Neuronal stem cell (in vitro differentiated cells): ENCODE measurements around the gene ANKS1A.

ENCODE experiments used
- DNase-seq: peaks from one replicate; pipeline ENCODE4 v3.0.0-alpha.2; 2013; ENCODE audit warnings: low spot score
- H2AFZ ChIP-seq: one replicate; pipeline ENCODE4 v1.6.1; 2013; ENCODE audit warnings: mild to moderate bottlenecking, low read length, inconsistent platforms
- H2AK5ac ChIP-seq: 2 replicates; pipeline ENCODE4 v1.6.1; 2013; ENCODE audit warnings: low read depth, mild to moderate bottlenecking, inconsistent platforms, low read length, moderate library complexity, mixed read lengths
- H2BK120ac ChIP-seq: 2 replicates; pipeline ENCODE4 v1.6.1; 2013; ENCODE audit warnings: low read depth, mild to moderate bottlenecking, inconsistent platforms, low read length, moderate library complexity, mixed read lengths
- H2BK12ac ChIP-seq: one replicate; pipeline ENCODE4 v1.6.1; 2013; ENCODE audit warnings: low read length, inconsistent platforms
- H2BK15ac ChIP-seq: 2 replicates; pipeline ENCODE4 v1.6.1; 2013; ENCODE audit warnings: mild to moderate bottlenecking, low read length, inconsistent platforms, mixed read lengths
- H2BK5ac ChIP-seq: one replicate; pipeline ENCODE4 v1.6.1; 2013; ENCODE audit warnings: inconsistent platforms, mild to moderate bottlenecking, low read length, moderate library complexity
- H3K14ac ChIP-seq: one replicate; pipeline ENCODE4 v1.6.1; 2013; ENCODE audit warnings: low read length, inconsistent platforms
- H3K18ac ChIP-seq: 2 replicates; pipeline ENCODE4 v1.6.1; 2013; ENCODE audit warnings: low read length, inconsistent platforms
- H3K23ac ChIP-seq: 2 replicates; pipeline ENCODE4 v1.6.1; 2013; ENCODE audit warnings: low read depth, mild to moderate bottlenecking, mixed read lengths, low read length, inconsistent platforms; ENCODE audit not compliant: poor library complexity
- H3K27ac ChIP-seq: replicated peaks from 3 replicates; pipeline ENCODE4 v1.5.1; 2013; ENCODE audit warnings: low read length, inconsistent platforms
- H3K27me3 ChIP-seq, 3 experiments: 2 replicates each; pipeline ENCODE4 v1.6.1; 2013; ENCODE audit warnings: low read length in 3 of 3, mild to moderate bottlenecking in 2 of 3, inconsistent platforms in 1 of 3, low read depth in 1 of 3, mixed read lengths in 1 of 3, moderate library complexity in 1 of 3; ENCODE audit not compliant: control insufficient read depth in 3 of 3, insufficient read depth in 3 of 3
- H3K36me3 ChIP-seq, 2 donors: replicated peaks in 1 of 2; 2 replicates each; pipeline ENCODE4 v1.6.1; 2013; ENCODE audit warnings: low read length in 2 of 2; ENCODE audit not compliant: control insufficient read depth in 2 of 2, insufficient read depth in 2 of 2
- H3K4ac ChIP-seq: 2 replicates; pipeline ENCODE4 v1.6.1; 2013; ENCODE audit warnings: inconsistent platforms, mild to moderate bottlenecking, low read length, moderate library complexity
- H3K4me1 ChIP-seq, 2 donors: 1 replicate in 1 of 2; 2 replicates in 1 of 2; pipeline ENCODE4 v1.6.1; 2013; ENCODE audit warnings: low read length in 2 of 2, low read depth in 1 of 2; ENCODE audit not compliant: control insufficient read depth in 2 of 2, insufficient read depth in 1 of 2
- H3K4me2 ChIP-seq: one replicate; pipeline ENCODE4 v1.6.1; 2013; ENCODE audit warnings: mild to moderate bottlenecking, low read length, inconsistent platforms; ENCODE audit not compliant: insufficient read depth, poor library complexity, severe bottlenecking
- H3K4me3 ChIP-seq, 2 donors: 2 replicates each; pipeline ENCODE4 v1.5.1; 2013; ENCODE audit warnings: low read length in 2 of 2, mild to moderate bottlenecking in 2 of 2, inconsistent platforms in 1 of 2, moderate library complexity in 1 of 2
- H3K79me1 ChIP-seq: one replicate; pipeline ENCODE4 v1.6.1; 2013; ENCODE audit warnings: low read depth, mild to moderate bottlenecking, inconsistent platforms, low read length, moderate library complexity
- H3K9ac ChIP-seq: one replicate; pipeline ENCODE4 v1.6.1; 2013; ENCODE audit warnings: mild to moderate bottlenecking, low read depth, low read length, inconsistent platforms; ENCODE audit not compliant: poor library complexity
- H3K9me3 ChIP-seq, 2 donors: replicated peaks in 1 of 2; 2 replicates each; pipeline versions ENCODE3 to v1.6.1; 2013; ENCODE audit warnings: low read length in 2 of 2, mild to moderate bottlenecking in 2 of 2, inconsistent platforms in 1 of 2, low read depth in 1 of 2, mixed read lengths in 1 of 2, moderate library complexity in 1 of 2; ENCODE audit not compliant: control insufficient read depth in 2 of 2, insufficient read depth in 1 of 2
- H4K8ac ChIP-seq: one replicate; pipeline ENCODE4 v1.6.1; 2013; ENCODE audit warnings: low read depth, mild to moderate bottlenecking, inconsistent platforms, low read length, moderate library complexity
- H4K91ac ChIP-seq: one replicate; pipeline ENCODE4 v1.6.1; 2013; ENCODE audit warnings: low read length, low read depth, mild to moderate bottlenecking, inconsistent platforms; ENCODE audit not compliant: poor library complexity
- WGBS, 2 donors: extraction: QIAGEN DNeasy Blood & Tissue Kit; methylation state at CpG; one replicate each; pipeline ENCODE4 v1.1.7; 2013; ENCODE audit warnings: missing lambda C conversion rate in 2 of 2, mixed read lengths in 1 of 2; ENCODE audit not compliant: insufficient read length in 2 of 2, insufficient replicate concordance in 1 of 2; ENCODE audit errors: extremely low coverage in 2 of 2; 5-methylcytosine and 5-hydroxymethylcytosine counted together

The ANKS1A gene

DNA sequence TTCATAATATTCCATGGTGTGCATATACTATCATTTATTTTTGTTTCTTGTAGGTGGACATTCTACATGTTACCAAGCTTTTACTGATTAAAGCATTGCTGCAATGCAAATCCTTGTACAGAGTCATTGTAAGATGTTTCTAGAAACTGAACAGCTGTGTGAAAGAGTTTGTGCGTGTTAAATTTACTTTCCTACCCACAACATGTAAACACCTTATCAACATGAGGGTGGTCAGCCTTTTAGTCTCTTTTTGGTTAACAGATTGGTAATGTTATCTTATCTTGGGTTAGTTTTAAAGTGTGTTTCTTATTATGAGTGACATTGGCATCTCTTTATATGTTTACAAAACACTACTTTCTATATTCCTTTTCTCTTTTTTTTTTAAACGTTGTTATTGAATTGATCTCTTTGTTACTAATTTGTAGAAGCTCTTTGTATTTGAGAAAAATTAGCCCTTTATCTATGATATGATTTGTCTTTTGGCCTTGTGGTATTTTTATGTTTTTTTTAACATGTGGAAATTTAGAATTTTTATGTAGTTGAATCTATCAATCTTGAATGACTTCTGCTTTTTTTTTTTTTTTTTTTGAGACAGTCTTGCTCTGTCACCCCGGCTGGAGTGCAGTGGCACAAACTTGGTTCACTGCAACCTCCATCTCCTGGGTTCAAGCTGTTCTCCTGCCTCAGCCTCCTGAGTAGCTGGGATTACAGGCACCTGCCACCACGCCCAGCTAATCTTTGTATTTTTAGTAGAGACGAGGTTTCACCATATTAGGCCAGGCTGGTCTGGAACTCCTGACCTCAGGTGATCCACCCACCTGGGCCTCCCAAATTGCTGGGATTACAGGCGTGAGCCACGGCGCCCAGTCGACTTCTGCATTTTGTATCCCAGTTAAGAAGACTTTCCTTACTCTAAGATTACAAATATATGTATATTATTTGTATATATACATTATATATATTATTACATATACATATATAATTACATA, 140.0 kb downstream of the ANKS1A start:
- Histone ChIP-seq H3K36me3 (peaks cover 0 to 2% of the 10 kb centered on the region in 2 donors), H2BK5ac (no peak overlapping the region), H3K4me1 (peaks cover 7 to 10% of the 10 kb centered on the region in 2 donors), H3K14ac (no peak overlapping the region), H2AFZ (no peak overlapping the region), H2BK12ac (no peak overlapping the region), H3K9me3 (no peaks in the 10 kb centered on the region), H4K8ac (no peak overlapping the region), H4K91ac (no peak overlapping the region), H3K9ac (no peak overlapping the region), H3K4ac (no peak overlapping the region), H3K27me3 (no peaks in the 10 kb centered on the region), H3K23ac (no peak overlapping the region), H2BK120ac (no peak overlapping the region), H2BK15ac (no peak overlapping the region), H3K79me1 (no peaks in the 10 kb centered on the region), H2AK5ac (no peak overlapping the region), H3K4me3 (no peak overlapping the region), H3K27ac (no peak overlapping the region), H3K4me2 (no peak overlapping the region), H3K18ac (no peak overlapping the region)
- no peak for DNase-seq
- no CpG with 5 or more reads among the region's 9 CpGs for WGBS, 2 donors

DNA sequence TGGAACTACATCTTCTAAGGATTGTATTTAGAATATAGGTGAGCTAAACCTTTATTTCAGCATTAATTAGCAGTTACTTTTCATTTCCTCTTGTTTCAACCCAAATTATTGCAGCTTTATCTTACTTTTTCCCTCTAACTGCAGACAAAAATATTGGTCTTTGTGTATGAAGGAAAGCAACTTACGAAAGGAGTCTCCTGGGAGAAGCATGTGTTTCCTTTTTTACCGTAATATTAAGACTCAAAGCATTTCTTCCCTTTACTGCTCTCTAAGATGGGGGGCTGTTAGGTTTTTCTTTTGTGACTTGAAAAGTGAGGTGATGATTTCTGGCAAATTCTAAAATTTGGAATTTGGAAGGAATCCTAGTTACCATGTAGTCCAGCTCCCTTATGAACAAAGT, 141.0 kb downstream of the ANKS1A start:
- H3K23ac ChIP-seq, result no peak overlapping the region
- H3K4me1 ChIP-seq, result peaks cover 1 to 3% of the 10 kb centered on the region in 2 donors
- no peak overlapping the region for H2BK120ac ChIP-seq
- no peaks in the 10 kb centered on the region for H3K27me3 ChIP-seq
- H3K9ac ChIP-seq, result no peak overlapping the region
- no peak overlapping the region for H4K8ac ChIP-seq
- no peak overlapping the region for H3K4ac ChIP-seq
- H3K4me2 ChIP-seq, result no peak overlapping the region
- H2AK5ac ChIP-seq, result no peak overlapping the region
- no peak for DNase-seq
- H3K27ac ChIP-seq, result no peak overlapping the region
- no peak overlapping the region for H2BK5ac ChIP-seq
- H2AFZ ChIP-seq, result no peak overlapping the region
- peaks cover 2 to 4% of the 10 kb centered on the region in 2 donors for H3K36me3 ChIP-seq
- no peak overlapping the region for H4K91ac ChIP-seq
- WGBS, 2 donors, result no CpG with 5 or more reads among the region's 2 CpGs
- no peak overlapping the region for H3K14ac ChIP-seq
- no peak overlapping the region for H3K18ac ChIP-seq
- no peak overlapping the region for H2BK12ac ChIP-seq
- H2BK15ac ChIP-seq, result no peak overlapping the region
- H3K9me3 ChIP-seq, result no peaks in the 10 kb centered on the region
- H3K79me1 ChIP-seq, result no peaks in the 10 kb centered on the region
- H3K4me3 ChIP-seq, result no peak overlapping the region

DNA sequence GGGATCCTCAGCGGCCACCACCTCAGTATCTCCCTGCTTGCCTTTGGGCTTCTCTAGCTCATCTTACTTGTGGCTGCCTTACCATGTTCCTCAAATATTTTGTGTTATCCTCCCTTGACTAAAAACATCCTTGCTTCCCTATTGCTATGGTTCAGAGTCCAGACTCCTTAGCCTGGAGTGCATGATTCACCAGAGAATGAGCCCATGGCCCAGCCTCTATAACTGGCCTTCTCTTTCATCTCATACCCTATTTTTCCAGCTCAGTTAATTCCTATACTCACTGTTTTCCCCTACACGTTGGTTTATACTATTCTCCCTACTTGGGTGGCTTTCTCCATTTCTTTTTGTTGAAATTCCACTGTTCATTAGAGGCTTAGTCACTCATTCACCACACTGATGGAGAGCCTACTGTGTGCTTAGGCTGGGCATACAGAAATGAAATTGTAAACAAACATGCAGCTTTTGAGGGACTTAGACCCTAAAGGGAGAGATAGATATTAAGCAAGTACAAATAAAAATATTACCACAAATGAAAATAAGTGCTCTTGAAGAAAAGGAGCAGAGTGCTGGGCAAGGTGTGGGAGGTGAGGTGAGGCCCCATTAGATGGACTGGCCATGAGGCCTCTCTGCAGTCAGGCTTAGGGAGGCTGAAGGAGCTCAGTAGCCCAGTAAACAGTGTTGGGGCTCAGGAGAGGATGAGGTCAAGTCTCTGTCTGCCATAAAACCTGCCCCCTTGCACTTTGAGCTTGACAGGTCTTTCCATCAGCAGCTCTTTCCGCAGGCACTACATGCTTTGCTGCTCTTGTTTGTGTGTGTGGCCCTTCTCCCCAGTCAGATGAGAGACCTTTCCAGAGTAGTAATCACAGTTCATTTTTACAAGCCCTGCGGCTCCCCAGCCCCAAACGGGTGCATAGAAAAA, 142.8 kb downstream of the ANKS1A start:
- H3K36me3 ChIP-seq, result peaks cover 2 to 4% of the 10 kb centered on the region in 2 donors
- WGBS, 2 donors, result no CpG with 5 or more reads among the region's 5 CpGs
- H2AK5ac ChIP-seq, result no peak overlapping the region
- no peak overlapping the region for H3K4ac ChIP-seq
- peaks cover 1 to 3% of the 10 kb centered on the region in 2 donors for H3K4me1 ChIP-seq
- H3K9ac ChIP-seq, result no peak overlapping the region
- H3K9me3 ChIP-seq, result no peaks in the 10 kb centered on the region
- H2BK120ac ChIP-seq, result no peak overlapping the region
- H2BK12ac ChIP-seq, result no peak overlapping the region
- no peak overlapping the region for H4K8ac ChIP-seq
- H3K27me3 ChIP-seq, result no peaks in the 10 kb centered on the region
- H2AFZ ChIP-seq, result no peak overlapping the region
- no peak overlapping the region for H3K27ac ChIP-seq
- DNase-seq, result no peak
- H3K23ac ChIP-seq, result no peak overlapping the region
- no peak overlapping the region for H3K18ac ChIP-seq
- H3K4me3 ChIP-seq, result no peak overlapping the region
- H3K4me2 ChIP-seq, result no peak overlapping the region
- no peak overlapping the region for H2BK15ac ChIP-seq
- H3K14ac ChIP-seq, result no peak overlapping the region
- no peak overlapping the region for H4K91ac ChIP-seq
- no peak overlapping the region for H2BK5ac ChIP-seq
- no peaks in the 10 kb centered on the region for H3K79me1 ChIP-seq

GRCh38 chr6:35033683-35034082, 144.6 kb downstream of the ANKS1A start:
- Histone ChIP-seq H3K27ac (no peak overlapping the region), H2BK12ac (no peak overlapping the region), H3K4me2 (no peak overlapping the region), H2AFZ (no peak overlapping the region), H3K23ac (no peak overlapping the region), H3K4me3 (no peak overlapping the region), H3K27me3 (no peaks in the 10 kb centered on the region), H3K79me1 (no peaks in the 10 kb centered on the region), H3K9ac (no peak overlapping the region), H4K8ac (no peak overlapping the region), H3K36me3 (peaks cover 0 to 4% of the 10 kb centered on the region in 2 donors), H2BK15ac (no peak overlapping the region), H2AK5ac (no peak overlapping the region), H4K91ac (no peak overlapping the region), H3K4ac (no peak overlapping the region), H2BK120ac (no peak overlapping the region), H2BK5ac (no peak overlapping the region), H3K18ac (no peak overlapping the region), H3K4me1 (peaks cover 0 to 15% of the 10 kb centered on the region in 2 donors), H3K14ac (no peak overlapping the region), H3K9me3 (no peaks in the 10 kb centered on the region)
- DNase-seq, result no peak
- no CpG with 5 or more reads among the region's 6 CpGs for WGBS, 2 donors
